Sigmoid colon (tissue), 7 donors: ENCODE measurements around the gene CHST7. TPM values are rescaled to one million over a fixed set of nuclear protein-coding genes. Genes with fewer than 3 reads are reported as not detected.

Experiments
- DNase-seq: peaks from one replicate; pipeline ENCODE4 v3.0.0-alpha.2; 2019
- H3K27ac ChIP-seq, 4 donors: fragments of 200-600 bp; sonication (generic); one replicate each; pipeline ENCODE4 v1.5.1; 2016 to 2019; ENCODE audit warnings: mild to moderate bottlenecking in 1 of 4
- H3K27me3 ChIP-seq, 3 donors: fragments of 200-600 bp; sonication (generic); one replicate each; pipeline ENCODE4 v1.5.1; 2019; ENCODE audit warnings: mild to moderate bottlenecking in 1 of 3
- H3K36me3 ChIP-seq, 4 donors: fragments of 200-600 bp; sonication (generic); one replicate each; pipeline ENCODE4 v1.5.1; 2016 to 2019
- H3K4me1 ChIP-seq, 4 donors: fragments of 200-600 bp; sonication (generic); one replicate each; pipeline ENCODE4 v1.5.1; 2017 to 2019
- H3K4me3 ChIP-seq, 4 donors: fragments of 200-600 bp; sonication (generic); one replicate each; pipeline ENCODE4 v1.5.1; 2017 to 2019; ENCODE audit warnings: mild to moderate bottlenecking in 2 of 4, moderate library complexity in 1 of 4
- H3K9me3 ChIP-seq, 4 donors: fragments of 200-600 bp in 3 of 4; sonication (generic) in 3 of 4; one replicate each; pipeline versions ENCODE4 v1.5.1 to v1.6.1; 2013 to 2019
- EP300 ChIP-seq, 4 donors: sonication (generic); formaldehyde crosslinking; IDR thresholded peaks; one replicate each; pipeline ENCODE4 v1.6.1; 2017; ENCODE audit warnings: antibody characterized with exemption in 4 of 4
- POLR2A ChIP-seq, 2 donors: fragments of 450-650 bp; IDR thresholded peaks; one replicate each; pipeline ENCODE4 v1.6.1; 2016; ENCODE audit warnings: antibody characterized with exemption in 2 of 2, mild to moderate bottlenecking in 2 of 2, moderate library complexity in 2 of 2
- POLR2AphosphoS5 ChIP-seq, 4 donors: sonication (generic); formaldehyde crosslinking; IDR thresholded peaks; one replicate each; pipeline ENCODE4 v1.6.1; 2017; ENCODE audit warnings: antibody characterized with exemption in 4 of 4
- WGBS, 2 donors: extraction: QIAGEN DNeasy Blood & Tissue Kit; methylation state at CpG; one replicate each; pipeline ENCODE4 v1.1.7; 2013; 5-methylcytosine and 5-hydroxymethylcytosine counted together
- intact Hi-C: fragments of 100-400 bp; cut with DNase I; formaldehyde crosslinking; loops from one replicate; pipeline ENCODE4 v1.15.1; 2023
- polyA plus RNA-seq, 3 donors: library from polyadenylated mRNA; stranded (reverse); fragments of 200-250 nt; gene quantifications; one replicate each; pipeline ENCODE4 v1.2.3, GENCODE V29; 2013
- total RNA-seq, 4 donors: library from RNA; depleted of rRNA; stranded (reverse); fragments of >200 nt; gene quantifications; one replicate each; pipeline ENCODE4 v1.1.0, GENCODE V29; 2016
- TF ChIP-seq, protein P1 (sequence below), 4 experiments: fragments of 450-650 bp in 3 of 4; fragments of 200-600 bp in 1 of 4; IDR thresholded peaks; one replicate each; pipeline ENCODE4 v1.5.1; 2016 to 2019; ENCODE audit warnings: antibody characterized with exemption in 4 of 4, mild to moderate bottlenecking in 3 of 4, moderate library complexity in 2 of 4
- donor health status: healthy with polysubstance abuse.
- donor health status: Bipolar disorder and iron deficiency.
- donor health status: healthy.

CHST7 gene
- total and polyA plus RNA-seq, 7 donors, result 1.2 to 15.8 (median 6.6) TPM

DNA sequence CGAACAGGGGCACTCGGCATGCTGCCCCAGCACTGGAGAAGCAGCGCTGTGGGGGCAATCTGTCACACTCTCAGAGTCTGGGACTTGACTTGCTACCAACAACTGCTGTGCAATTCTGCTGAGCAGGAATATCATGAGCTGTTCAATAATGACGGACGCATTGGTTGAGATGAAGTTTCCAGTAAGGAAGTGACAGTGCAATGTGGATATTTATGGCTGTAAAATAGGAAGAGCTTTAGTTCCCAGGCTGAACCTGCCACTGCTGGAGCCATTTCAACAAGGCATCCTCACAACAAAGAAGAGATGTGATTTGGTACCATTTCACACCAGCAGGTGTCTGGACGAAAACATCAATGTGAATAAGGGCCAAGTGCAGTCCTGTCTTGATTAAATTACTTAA is 24.2 kb downstream of the CHST7 start:
- DNase-seq, result no peak
- no peak overlapping the region for H3K4me3 ChIP-seq
- no peaks in the 10 kb centered on the region for H3K4me1 ChIP-seq
- no peak overlapping the region for H3K27ac ChIP-seq
- WGBS, 2 donors, result 79 to 93% methylated on average over 6 of the region's 6 CpGs
- H3K27me3 ChIP-seq, result no peaks in the 10 kb centered on the region
- H3K36me3 ChIP-seq, result no peaks in the 10 kb centered on the region
- intact Hi-C loops, result no loop called here
- TF ChIP-seq EP300 (IDR thresholded peaks at IDR 0.05) (no peak), POLR2AphosphoS5 (IDR thresholded peaks at IDR 0.05) (no peak), POLR2A (IDR thresholded peaks at IDR 0.05) (no peak)
- TF ChIP-seq, protein P1, sequence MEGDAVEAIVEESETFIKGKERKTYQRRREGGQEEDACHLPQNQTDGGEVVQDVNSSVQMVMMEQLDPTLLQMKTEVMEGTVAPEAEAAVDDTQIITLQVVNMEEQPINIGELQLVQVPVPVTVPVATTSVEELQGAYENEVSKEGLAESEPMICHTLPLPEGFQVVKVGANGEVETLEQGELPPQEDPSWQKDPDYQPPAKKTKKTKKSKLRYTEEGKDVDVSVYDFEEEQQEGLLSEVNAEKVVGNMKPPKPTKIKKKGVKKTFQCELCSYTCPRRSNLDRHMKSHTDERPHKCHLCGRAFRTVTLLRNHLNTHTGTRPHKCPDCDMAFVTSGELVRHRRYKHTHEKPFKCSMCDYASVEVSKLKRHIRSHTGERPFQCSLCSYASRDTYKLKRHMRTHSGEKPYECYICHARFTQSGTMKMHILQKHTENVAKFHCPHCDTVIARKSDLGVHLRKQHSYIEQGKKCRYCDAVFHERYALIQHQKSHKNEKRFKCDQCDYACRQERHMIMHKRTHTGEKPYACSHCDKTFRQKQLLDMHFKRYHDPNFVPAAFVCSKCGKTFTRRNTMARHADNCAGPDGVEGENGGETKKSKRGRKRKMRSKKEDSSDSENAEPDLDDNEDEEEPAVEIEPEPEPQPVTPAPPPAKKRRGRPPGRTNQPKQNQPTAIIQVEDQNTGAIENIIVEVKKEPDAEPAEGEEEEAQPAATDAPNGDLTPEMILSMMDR (IDR thresholded peaks at IDR 0.05), result no peak
- H3K9me3 ChIP-seq, result no peaks in the 10 kb centered on the region

DNA sequence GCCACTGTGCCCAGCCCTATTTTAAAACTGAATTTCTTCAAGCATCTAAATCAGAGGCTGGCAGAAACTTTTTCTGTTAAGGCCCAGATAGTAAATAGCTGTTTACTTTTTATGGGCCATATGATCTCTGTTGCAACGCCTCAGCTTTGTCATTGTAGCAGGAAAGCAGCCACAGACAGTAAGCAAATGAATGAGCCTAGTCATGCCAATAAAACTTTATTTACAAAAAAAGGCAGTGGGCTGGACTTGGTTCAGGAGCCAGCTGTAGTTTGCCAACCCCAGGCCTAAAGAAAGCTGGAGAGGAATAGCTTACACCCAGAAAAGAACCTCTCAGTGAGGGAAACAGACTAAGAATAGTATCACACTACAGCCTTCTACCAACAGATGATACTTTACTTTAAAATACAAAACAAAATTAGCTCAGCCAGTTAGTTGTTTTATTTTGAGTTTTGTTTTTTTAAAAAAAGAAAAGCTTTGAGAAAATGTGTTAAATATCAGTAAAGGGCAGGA is 25.5 kb downstream of the CHST7 start:
- intact Hi-C loops, result no loop called here
- Histone ChIP-seq H3K4me1 (no peaks in the 10 kb centered on the region), H3K9me3 (no peaks in the 10 kb centered on the region), H3K27ac (no peak overlapping the region), H3K27me3 (no peaks in the 10 kb centered on the region), H3K4me3 (no peak overlapping the region), H3K36me3 (no peaks in the 10 kb centered on the region)
- 56 to 59% methylated on average over 1 of the region's 1 CpG for whole genome bisulfite sequencing, 2 donors
- TF ChIP-seq EP300 (IDR thresholded peaks at IDR 0.05) (no peak), POLR2AphosphoS5 (IDR thresholded peaks at IDR 0.05) (no peak), POLR2A (IDR thresholded peaks at IDR 0.05) (no peak)
- TF ChIP-seq, protein P1 (IDR thresholded peaks at IDR 0.05), result no peak
- DNase-seq, result no peak

GRCh38 chrX:46601283-46601682 is 27.7 kb downstream of the CHST7 start:
- no peaks in the 10 kb centered on the region for H3K9me3 ChIP-seq

DNA sequence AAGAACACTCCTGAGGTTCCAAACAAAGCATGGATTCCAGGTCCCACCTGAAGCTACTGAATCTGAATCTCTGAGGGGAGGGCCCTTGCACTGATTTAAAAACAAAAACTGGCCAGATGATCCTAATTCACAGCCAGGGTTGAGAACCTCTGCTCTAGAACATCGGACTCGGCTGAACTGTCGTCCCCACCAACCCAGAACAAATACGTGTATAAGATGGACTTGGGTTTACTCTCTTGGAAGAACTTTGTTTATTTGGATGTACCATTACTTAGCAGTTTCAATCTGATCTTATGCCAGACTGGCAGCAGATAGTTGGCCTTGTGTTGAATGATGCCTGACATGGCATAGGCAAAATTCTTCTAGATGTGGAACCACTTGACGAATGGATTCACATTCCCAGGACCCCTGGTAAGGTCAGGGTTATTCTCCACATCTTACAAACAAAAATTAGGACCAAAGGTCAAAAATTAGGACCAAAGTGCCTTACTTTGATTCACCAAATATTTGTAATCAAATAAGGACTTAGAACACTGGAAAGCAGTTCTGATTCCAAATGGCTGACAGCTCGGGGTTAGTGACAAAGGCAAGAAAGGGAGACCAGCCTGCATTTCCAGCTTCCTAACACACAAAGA is 29.0 kb downstream of the CHST7 start:
- H3K27ac ChIP-seq, result no peak overlapping the region
- H3K9me3 ChIP-seq, result no peaks in the 10 kb centered on the region
- intact Hi-C loops, result no loop called here

More at GRCh38 chrX:46601283-46601682, 27.7 kb downstream of the CHST7 start:
- H3K27ac ChIP-seq, result no peak overlapping the region
- H3K27me3 ChIP-seq, result no peaks in the 10 kb centered on the region
- intact Hi-C loops, result no loop called here
- 84 to 85% methylated on average over 6 of the region's 6 CpGs for WGBS, 2 donors
- no peak overlapping the region for H3K4me3 ChIP-seq
- no peaks in the 10 kb centered on the region for H3K4me1 ChIP-seq
- H3K36me3 ChIP-seq, result no peaks in the 10 kb centered on the region
- no peak for DNase-seq
- TF ChIP-seq POLR2AphosphoS5 (IDR thresholded peaks at IDR 0.05) (no peak), EP300 (IDR thresholded peaks at IDR 0.05) (no peak), POLR2A (IDR thresholded peaks at IDR 0.05) (no peak)
- TF ChIP-seq, protein P1 (IDR thresholded peaks at IDR 0.05), result no peak

More for the DNA sequence above, 29.0 kb downstream of the CHST7 start:
- Histone ChIP-seq H3K4me1 (no peaks in the 10 kb centered on the region), H3K27me3 (no peaks in the 10 kb centered on the region), H3K36me3 (no peaks in the 10 kb centered on the region), H3K4me3 (no peak overlapping the region)
- DNase-seq, result no peak
- TF ChIP-seq POLR2AphosphoS5 (IDR thresholded peaks at IDR 0.05) (no peak), EP300 (IDR thresholded peaks at IDR 0.05) (no peak), POLR2A (IDR thresholded peaks at IDR 0.05) (no peak)
- TF ChIP-seq, protein P1 (IDR thresholded peaks at IDR 0.05), result no peak
- WGBS, 2 donors, result 93 to 94% methylated on average over 6 of the region's 6 CpGs
